Endothelial cell (in vitro differentiated cells): ENCODE data around the gene KRTAP1-1. TPM values are rescaled to one million over a fixed set of nuclear protein-coding genes. Genes with fewer than 3 reads are reported as not detected.

Source experiments
- DNase-seq: peaks from one replicate; pipeline ENCODE4 v3.0.0; 2021; ENCODE audit warnings: low spot score
- H3K27ac Mint-ChIP-seq: one replicate; pipeline ENCODE4 v1.8.0; 2021; ENCODE audit warnings: mixed read lengths, inconsistent platforms; ENCODE audit not compliant: unreplicated experiment
- H3K27me3 Mint-ChIP-seq: one replicate; pipeline ENCODE4 v1.8.0; 2021; ENCODE audit warnings: mild to moderate bottlenecking, moderate library complexity, mixed read lengths, inconsistent platforms; ENCODE audit not compliant: unreplicated experiment
- H3K36me3 Mint-ChIP-seq: one replicate; pipeline ENCODE4 v1.8.0; 2021; ENCODE audit warnings: mild to moderate bottlenecking, low read depth, mixed read lengths, inconsistent platforms; ENCODE audit not compliant: unreplicated experiment
- H3K4me1 Mint-ChIP-seq: one replicate; pipeline ENCODE4 v1.8.0; 2021; ENCODE audit warnings: mild to moderate bottlenecking, mixed read lengths, inconsistent platforms; ENCODE audit not compliant: unreplicated experiment
- H3K4me3 Mint-ChIP-seq: one replicate; pipeline ENCODE4 v1.8.0; 2021; ENCODE audit warnings: mild to moderate bottlenecking, mixed read lengths, inconsistent platforms; ENCODE audit not compliant: unreplicated experiment
- H3K9me3 Mint-ChIP-seq: one replicate; pipeline ENCODE4 v1.8.0; 2021; ENCODE audit warnings: mixed read lengths, inconsistent platforms; ENCODE audit not compliant: unreplicated experiment
- total RNA-seq: library from RNA; stranded (reverse); fragmentation: NEBNext Ultra II Directional; extraction: Animal tissue kit (Norgen Biotek cat#: 25700); gene quantifications from one replicate; pipeline ENCODE4 v1.2.1, GENCODE V29; 2021; ENCODE audit not compliant: unreplicated experiment
- TF ChIP-seq, protein P1 (sequence below): fragments of 200-600 bp; sonication (generic); IDR thresholded peaks from one replicate; pipeline ENCODE4 v1.5.0; 2021; ENCODE audit warnings: antibody characterized with exemption; ENCODE audit not compliant: unreplicated experiment

The KRTAP1-1 gene
- total RNA-seq, 1 donor from 2014 or later = not detected

DNA sequence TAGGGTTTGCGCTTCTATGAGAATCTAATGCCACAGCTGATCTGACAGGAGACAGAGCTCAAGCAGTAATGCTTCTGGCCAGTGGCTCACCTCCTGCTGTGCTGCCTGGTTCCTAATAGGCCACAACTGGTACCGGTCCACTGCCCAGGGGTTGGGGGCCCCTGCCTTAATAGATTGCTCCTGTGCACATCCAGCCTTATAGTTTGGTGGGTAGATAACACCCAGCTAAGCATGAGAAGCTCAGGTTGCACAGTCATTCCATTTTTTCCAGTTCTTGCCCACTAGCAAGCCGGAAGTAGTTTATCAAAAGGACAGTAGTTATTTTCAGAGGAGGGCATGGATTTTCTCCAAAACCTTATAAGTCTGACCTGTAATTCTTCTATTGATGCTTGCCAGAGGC is 21.8 kb downstream of the KRTAP1-1 start:
- Mint-ChIP-seq H3K9me3 (no peaks in the 10 kb centered on the region), H3K27ac (no peak overlapping the region), H3K36me3 (no peaks in the 10 kb centered on the region), H3K4me1 (peaks cover 22% of the 10 kb centered on the region), H3K4me3 (no peak overlapping the region), H3K27me3 (no peaks in the 10 kb centered on the region)
- DNase-seq = no peak
- TF ChIP-seq, protein P1, sequence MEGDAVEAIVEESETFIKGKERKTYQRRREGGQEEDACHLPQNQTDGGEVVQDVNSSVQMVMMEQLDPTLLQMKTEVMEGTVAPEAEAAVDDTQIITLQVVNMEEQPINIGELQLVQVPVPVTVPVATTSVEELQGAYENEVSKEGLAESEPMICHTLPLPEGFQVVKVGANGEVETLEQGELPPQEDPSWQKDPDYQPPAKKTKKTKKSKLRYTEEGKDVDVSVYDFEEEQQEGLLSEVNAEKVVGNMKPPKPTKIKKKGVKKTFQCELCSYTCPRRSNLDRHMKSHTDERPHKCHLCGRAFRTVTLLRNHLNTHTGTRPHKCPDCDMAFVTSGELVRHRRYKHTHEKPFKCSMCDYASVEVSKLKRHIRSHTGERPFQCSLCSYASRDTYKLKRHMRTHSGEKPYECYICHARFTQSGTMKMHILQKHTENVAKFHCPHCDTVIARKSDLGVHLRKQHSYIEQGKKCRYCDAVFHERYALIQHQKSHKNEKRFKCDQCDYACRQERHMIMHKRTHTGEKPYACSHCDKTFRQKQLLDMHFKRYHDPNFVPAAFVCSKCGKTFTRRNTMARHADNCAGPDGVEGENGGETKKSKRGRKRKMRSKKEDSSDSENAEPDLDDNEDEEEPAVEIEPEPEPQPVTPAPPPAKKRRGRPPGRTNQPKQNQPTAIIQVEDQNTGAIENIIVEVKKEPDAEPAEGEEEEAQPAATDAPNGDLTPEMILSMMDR = no peak

DNA sequence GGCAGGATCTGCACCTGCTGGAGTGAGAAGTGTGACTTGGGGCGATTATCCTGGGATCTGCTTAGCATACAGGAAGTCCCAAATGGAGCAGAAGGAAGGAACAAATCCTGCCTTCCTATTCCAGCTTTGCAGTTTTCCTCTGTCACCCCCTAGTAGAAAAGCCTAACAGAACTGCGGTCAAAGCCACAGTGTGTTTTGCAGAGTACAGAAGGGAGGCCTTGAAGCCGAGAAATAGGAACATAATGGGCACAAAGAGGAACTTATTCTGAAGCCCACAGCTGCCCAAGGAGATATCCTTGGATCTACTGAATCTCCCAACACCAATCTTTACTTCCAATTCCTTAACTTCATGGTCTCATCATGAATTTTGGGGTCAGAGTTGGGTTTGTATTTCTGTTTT is 22.7 kb downstream of the KRTAP1-1 start:
- H3K27me3 Mint-ChIP-seq = no peaks in the 10 kb centered on the region
- H3K4me1 Mint-ChIP-seq = peaks cover 22% of the 10 kb centered on the region
- TF ChIP-seq, protein P1 = no peak
- H3K36me3 Mint-ChIP-seq = no peaks in the 10 kb centered on the region
- DNase-seq = no peak
- no peak overlapping the region for H3K27ac Mint-ChIP-seq
- H3K9me3 Mint-ChIP-seq = no peaks in the 10 kb centered on the region
- H3K4me3 Mint-ChIP-seq = no peak overlapping the region

DNA sequence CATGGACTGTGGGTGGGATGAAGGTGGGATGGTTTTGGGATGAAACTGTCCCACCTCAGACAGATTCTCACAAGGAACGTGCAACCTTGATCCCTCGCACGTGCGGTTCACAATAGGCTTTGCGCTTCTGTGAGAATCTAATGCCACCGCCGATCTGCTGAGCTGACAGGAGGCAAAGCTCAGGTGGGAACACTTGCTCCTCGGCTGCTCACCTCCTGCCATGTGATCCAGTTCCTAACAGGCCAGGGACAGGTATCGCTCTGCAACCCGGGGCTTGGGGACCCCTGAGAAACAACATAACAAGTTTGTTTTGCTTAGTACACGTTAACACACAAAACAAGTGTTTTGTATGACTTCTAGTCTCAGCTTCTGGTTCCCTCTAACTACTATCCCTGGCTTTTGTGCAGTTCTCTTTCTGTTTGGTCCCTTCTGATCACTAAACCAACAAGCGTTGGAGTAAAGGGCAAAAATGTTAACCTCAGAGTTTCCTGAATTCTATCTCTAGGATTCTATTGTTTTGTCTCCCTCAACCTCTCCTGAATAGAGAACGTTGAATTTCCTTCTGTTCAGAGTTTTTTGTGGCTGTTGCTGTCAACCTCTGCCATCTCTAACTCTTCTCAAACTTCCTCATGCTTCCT is 24.6 kb downstream of the KRTAP1-1 start:
- Mint-ChIP-seq H3K27ac (no peak overlapping the region), H3K9me3 (no peaks in the 10 kb centered on the region), H3K4me3 (no peak overlapping the region), H3K36me3 (no peaks in the 10 kb centered on the region), H3K4me1 (peaks cover 22% of the 10 kb centered on the region), H3K27me3 (no peaks in the 10 kb centered on the region)
- no peak for DNase-seq
- TF ChIP-seq, protein P1 = no peak

DNA sequence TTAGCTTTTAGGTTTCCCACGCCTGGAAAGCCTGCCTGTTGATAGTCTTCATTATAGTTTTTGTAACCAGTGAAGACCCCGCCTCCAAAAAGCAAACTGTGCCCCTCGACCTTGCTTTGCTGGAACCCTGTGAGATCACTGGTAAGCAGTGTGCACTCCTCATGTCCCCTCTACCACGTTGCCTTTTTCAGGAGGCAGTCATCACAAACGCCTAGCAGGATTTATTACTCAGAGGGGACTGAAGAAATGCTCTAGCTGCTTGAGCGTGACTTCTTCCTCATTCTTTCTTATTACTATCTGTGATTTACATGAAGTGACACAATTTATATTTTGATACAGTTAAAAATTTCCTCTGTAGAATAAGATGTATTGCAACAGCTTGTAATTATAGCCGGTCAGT is 25.8 kb downstream of the KRTAP1-1 start:
- no peaks in the 10 kb centered on the region for H3K9me3 Mint-ChIP-seq
- no peaks in the 10 kb centered on the region for H3K27me3 Mint-ChIP-seq
- H3K4me3 Mint-ChIP-seq = no peak overlapping the region
- no peak overlapping the region for H3K27ac Mint-ChIP-seq
- DNase-seq = no peak
- no peaks in the 10 kb centered on the region for H3K36me3 Mint-ChIP-seq
- TF ChIP-seq, protein P1 = no peak
- peaks cover 22% of the 10 kb centered on the region for H3K4me1 Mint-ChIP-seq

DNA sequence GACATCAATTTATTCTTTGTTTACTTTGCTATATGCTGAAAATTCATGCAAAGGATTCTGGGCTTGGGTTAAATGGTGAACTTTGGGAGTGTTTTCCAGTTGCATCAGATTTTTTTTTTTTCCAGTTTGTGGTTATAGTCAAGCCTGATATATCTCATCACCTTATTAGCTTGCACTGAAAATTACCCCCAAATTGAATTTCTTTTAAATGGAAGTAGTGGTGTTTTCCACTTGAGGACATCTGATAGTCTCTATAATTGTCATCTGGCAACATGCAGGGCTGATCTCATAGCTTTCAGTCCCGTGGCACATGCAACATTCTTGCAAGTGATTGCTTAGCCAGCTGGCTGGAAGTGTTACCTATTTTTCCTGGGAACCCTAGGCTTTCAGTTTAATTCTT is 27.6 kb downstream of the KRTAP1-1 start:
- H3K27ac Mint-ChIP-seq = no peak overlapping the region

More for the DNA sequence above, 27.6 kb downstream of the KRTAP1-1 start:
- Mint-ChIP-seq H3K9me3 (no peaks in the 10 kb centered on the region), H3K4me1 (peaks cover 19% of the 10 kb centered on the region), H3K27me3 (no peaks in the 10 kb centered on the region), H3K36me3 (no peaks in the 10 kb centered on the region), H3K4me3 (no peak overlapping the region)
- TF ChIP-seq, protein P1 = no peak
- DNase-seq = no peak
